HL-60 (cell line): Measurements from ENCODE around the gene FOXD2.

Source experiments
- DNase-seq, 2 experiments: peaks; one replicate each; pipeline ENCODE4 v3.0.0-alpha.2; 2010 to 2020; ENCODE audit warnings: low read depth in 1 of 2, low spot score in 1 of 2
- H3K27ac ChIP-seq: fragments of 250-450 bp; sonication (Bioruptor Pico); replicated peaks from 2 replicates; pipeline ENCODE4 v1.5.1; 2020; ENCODE audit warnings: mild to moderate bottlenecking, moderate library complexity
- H3K27me3 ChIP-seq: fragments of 250-450 bp; sonication (Bioruptor Pico); 2 replicates; pipeline ENCODE4 v1.5.1; 2021; ENCODE audit warnings: mild to moderate bottlenecking, moderate library complexity; ENCODE audit not compliant: insufficient read depth, poor library complexity, severe bottlenecking
- H3K4me3 ChIP-seq: replicated peaks from 2 replicates; pipeline ENCODE4 v1.5.1; 2011; ENCODE audit warnings: mild to moderate bottlenecking, control low read depth, low read length; ENCODE audit not compliant: insufficient read depth
- GABPA ChIP-seq: IDR thresholded peaks from 2 replicates; pipeline ENCODE4 v1.6.1; 2012; ENCODE audit warnings: low read depth
- POLR2AphosphoS5 ChIP-seq: IDR thresholded peaks from 2 replicates; pipeline ENCODE4 v1.6.1; 2012; ENCODE audit warnings: low read depth
- SPI1 ChIP-seq: IDR thresholded peaks from 2 replicates; pipeline ENCODE4 v1.6.1; 2012; ENCODE audit warnings: low read depth, mild to moderate bottlenecking, borderline replicate concordance
- TF ChIP-seq, protein P1 (sequence below): IDR thresholded peaks from 2 replicates; pipeline ENCODE4 v1.6.1; 2012; ENCODE audit warnings: low read depth; ENCODE audit not compliant: insufficient replicate concordance
- TF ChIP-seq, protein P2 (sequence below): IDR thresholded peaks from one replicate; pipeline ENCODE4 v1.5.1; 2011; ENCODE audit warnings: low read length, control low read depth, inconsistent platforms; ENCODE audit not compliant: insufficient read depth

Gene FOXD2

DNA sequence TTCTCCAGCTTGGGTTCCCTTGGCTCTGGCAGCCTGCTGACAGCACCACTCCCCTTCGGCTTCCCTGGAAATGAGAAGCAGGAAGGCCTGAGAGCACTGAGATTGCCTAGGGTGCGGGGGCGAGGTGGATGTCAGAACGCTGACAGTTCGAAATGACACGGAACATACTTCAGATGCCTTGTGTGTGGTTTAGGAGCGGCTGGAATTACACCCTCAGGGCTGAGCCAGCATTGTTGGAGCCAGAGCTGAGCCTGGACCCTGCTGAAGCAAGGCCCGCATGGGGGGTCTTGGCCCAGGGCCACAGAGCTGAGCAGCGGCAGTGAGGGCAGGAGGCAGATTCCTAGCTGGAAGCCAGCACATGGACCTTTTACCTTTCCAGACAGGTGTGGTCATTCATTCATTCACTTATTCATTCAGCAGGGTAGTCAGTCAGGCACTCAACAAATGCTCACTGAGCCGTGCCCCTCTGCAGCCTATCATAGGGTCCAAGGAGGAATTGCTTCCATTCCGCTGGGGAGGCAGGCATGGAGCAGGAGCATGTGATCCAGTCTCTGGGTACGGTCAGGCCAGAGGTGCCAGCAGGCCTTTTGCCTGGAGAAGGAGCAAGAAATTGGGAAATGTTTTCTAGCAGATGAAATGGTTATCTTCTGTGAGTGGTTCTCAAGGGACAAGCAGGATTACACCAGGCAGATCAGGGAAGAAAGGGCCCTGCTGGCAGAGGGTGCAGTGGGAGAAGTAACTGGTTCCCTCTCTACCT, 28.4 kb upstream of the FOXD2 start:
- no peak for DNase-seq
- TF ChIP-seq, protein P1, sequence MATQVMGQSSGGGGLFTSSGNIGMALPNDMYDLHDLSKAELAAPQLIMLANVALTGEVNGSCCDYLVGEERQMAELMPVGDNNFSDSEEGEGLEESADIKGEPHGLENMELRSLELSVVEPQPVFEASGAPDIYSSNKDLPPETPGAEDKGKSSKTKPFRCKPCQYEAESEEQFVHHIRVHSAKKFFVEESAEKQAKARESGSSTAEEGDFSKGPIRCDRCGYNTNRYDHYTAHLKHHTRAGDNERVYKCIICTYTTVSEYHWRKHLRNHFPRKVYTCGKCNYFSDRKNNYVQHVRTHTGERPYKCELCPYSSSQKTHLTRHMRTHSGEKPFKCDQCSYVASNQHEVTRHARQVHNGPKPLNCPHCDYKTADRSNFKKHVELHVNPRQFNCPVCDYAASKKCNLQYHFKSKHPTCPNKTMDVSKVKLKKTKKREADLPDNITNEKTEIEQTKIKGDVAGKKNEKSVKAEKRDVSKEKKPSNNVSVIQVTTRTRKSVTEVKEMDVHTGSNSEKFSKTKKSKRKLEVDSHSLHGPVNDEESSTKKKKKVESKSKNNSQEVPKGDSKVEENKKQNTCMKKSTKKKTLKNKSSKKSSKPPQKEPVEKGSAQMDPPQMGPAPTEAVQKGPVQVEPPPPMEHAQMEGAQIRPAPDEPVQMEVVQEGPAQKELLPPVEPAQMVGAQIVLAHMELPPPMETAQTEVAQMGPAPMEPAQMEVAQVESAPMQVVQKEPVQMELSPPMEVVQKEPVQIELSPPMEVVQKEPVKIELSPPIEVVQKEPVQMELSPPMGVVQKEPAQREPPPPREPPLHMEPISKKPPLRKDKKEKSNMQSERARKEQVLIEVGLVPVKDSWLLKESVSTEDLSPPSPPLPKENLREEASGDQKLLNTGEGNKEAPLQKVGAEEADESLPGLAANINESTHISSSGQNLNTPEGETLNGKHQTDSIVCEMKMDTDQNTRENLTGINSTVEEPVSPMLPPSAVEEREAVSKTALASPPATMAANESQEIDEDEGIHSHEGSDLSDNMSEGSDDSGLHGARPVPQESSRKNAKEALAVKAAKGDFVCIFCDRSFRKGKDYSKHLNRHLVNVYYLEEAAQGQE: no peak
- no peak overlapping the region for H3K27ac ChIP-seq
- peaks cover 8% of the 10 kb centered on the region for H3K27me3 ChIP-seq
- no peak overlapping the region for H3K4me3 ChIP-seq

DNA sequence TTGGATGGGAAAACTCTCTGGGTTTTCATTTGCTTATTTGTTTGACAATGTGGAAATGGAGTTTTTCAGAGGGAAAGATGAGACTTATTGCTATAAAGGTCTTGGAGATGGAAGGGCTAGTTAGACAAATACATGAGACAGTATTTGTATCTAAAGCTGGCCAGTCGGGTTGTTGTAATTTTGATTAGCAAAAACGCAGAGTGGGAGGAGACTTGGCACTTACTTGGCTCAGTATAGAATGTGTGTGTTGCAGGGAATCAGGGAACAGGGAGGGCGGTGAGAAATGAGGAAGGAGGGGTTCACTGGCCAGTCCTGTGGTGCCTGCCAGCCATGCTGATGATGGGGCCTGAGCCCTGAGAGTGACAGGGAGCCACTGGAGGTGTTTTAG, 27.8 kb upstream of the FOXD2 start:
- Histone ChIP-seq H3K27me3 (peaks cover 14% of the 10 kb centered on the region), H3K4me3 (no peak overlapping the region), H3K27ac (no peak overlapping the region)
- TF ChIP-seq GABPA (no peak), POLR2AphosphoS5 (no peak), SPI1 (no peak)
- TF ChIP-seq, protein P2, sequence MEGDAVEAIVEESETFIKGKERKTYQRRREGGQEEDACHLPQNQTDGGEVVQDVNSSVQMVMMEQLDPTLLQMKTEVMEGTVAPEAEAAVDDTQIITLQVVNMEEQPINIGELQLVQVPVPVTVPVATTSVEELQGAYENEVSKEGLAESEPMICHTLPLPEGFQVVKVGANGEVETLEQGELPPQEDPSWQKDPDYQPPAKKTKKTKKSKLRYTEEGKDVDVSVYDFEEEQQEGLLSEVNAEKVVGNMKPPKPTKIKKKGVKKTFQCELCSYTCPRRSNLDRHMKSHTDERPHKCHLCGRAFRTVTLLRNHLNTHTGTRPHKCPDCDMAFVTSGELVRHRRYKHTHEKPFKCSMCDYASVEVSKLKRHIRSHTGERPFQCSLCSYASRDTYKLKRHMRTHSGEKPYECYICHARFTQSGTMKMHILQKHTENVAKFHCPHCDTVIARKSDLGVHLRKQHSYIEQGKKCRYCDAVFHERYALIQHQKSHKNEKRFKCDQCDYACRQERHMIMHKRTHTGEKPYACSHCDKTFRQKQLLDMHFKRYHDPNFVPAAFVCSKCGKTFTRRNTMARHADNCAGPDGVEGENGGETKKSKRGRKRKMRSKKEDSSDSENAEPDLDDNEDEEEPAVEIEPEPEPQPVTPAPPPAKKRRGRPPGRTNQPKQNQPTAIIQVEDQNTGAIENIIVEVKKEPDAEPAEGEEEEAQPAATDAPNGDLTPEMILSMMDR: no peak
- TF ChIP-seq, protein P1: no peak
- DNase-seq: no peak

DNA sequence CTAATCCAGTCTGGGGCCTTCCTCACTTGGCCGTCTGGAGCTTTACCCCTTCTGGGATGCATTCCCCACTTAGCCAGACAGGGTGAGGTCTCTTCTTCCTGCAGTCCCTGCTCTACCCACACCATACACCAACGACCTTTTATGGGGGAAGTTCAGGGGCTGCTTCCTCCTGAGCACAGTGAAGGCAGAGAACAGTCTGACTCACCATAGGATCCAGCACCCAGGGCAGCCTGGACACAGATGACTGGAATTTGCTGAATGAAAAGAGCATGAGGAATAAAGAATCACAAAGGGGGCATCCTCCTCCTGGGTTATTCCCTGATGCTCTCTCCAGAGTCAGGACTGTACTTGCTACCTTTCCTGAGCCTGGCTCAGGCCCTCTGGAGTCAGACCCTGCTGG, 26.4 kb upstream of the FOXD2 start:
- Histone ChIP-seq H3K4me3 (no peak overlapping the region), H3K27me3 (peaks cover 16% of the 10 kb centered on the region), H3K27ac (no peak overlapping the region)
- DNase-seq: no peak
- TF ChIP-seq, protein P2: no peak
- no peak for TF ChIP-seq GABPA
- no peak for TF ChIP-seq POLR2AphosphoS5
- TF ChIP-seq, protein P1: no peak
- TF ChIP-seq SPI1: no peak
